Amygdala (tissue), 56 donors: ENCODE measurements around the gene KLF5.
"Not testable (repeated sequence)": the region's sequence is repeated elsewhere in the genome, so short reads cannot be mapped to it uniquely, and the experiment has no call there.

ENCODE experiments used
- DNase-seq, 56 donors: peaks; one replicate each; lab custom pipeline; 2025; lab: John Stamatoyannopoulos, UW

KLF5 gene

GRCh38 chr13:73082471-73082870 lies 23.7 kb downstream of the KLF5 start:
- DNase-seq: no peak

GRCh38 chr13:73082895-73083294 lies 24.1 kb downstream of the KLF5 start:
- no peak for DNase-seq

- DNase-seq: no peak
Observed at GRCh38 chr13:73088332-73088935, 29.6 kb downstream of the KLF5 start.

- no peak for DNase-seq
Observed at GRCh38 chr13:73089213-73089612, 30.4 kb downstream of the KLF5 start.

- DNase-seq: no peak
Observed at GRCh38 chr13:73090116-73090822, 31.5 kb downstream of the KLF5 start.

- DNase-seq: no peak
Observed at GRCh38 chr13:73090823-73091187, 32.0 kb downstream of the KLF5 start.

- DNase-seq: no peak
Observed at GRCh38 chr13:73092829-73093228, 34.0 kb downstream of the KLF5 start.

GRCh38 chr13:73096173-73096572 lies 37.4 kb downstream of the KLF5 start:
- DNase-seq: no peak

- no peak for DNase-seq
Observed at GRCh38 chr13:73096638-73097037, 37.8 kb downstream of the KLF5 start.

GRCh38 chr13:73100781-73101180 lies 42.0 kb downstream of the KLF5 start:
- DNase-seq: not testable (repeated sequence)

GRCh38 chr13:73101351-73102007 lies 42.7 kb downstream of the KLF5 start:
- DNase-seq: no peak

GRCh38 chr13:73103238-73103637 lies 44.4 kb downstream of the KLF5 start:
- DNase-seq: no peak

GRCh38 chr13:73106513-73107178 lies 47.8 kb downstream of the KLF5 start:
- DNase-seq: no peak

- no peak for DNase-seq
Observed at GRCh38 chr13:73107481-73107880, 48.7 kb downstream of the KLF5 start.

- no peak for DNase-seq
Observed at GRCh38 chr13:73107970-73108369, 49.2 kb downstream of the KLF5 start.

- no peak for DNase-seq
Observed at GRCh38 chr13:73109288-73109899, 50.6 kb downstream of the KLF5 start.

GRCh38 chr13:73109969-73110368 lies 51.2 kb downstream of the KLF5 start:
- DNase-seq: no peak

GRCh38 chr13:73110814-73111213 lies 52.0 kb downstream of the KLF5 start:
- DNase-seq: no peak

GRCh38 chr13:73111331-73111730 lies 52.5 kb downstream of the KLF5 start:
- no peak for DNase-seq

GRCh38 chr13:73119612-73120011 lies 60.8 kb downstream of the KLF5 start:
- DNase-seq: no peak
